Neuronal stem cell (in vitro differentiated cells): ENCODE measurements around the gene SCGB1C1.

Experiments used
- DNase-seq: peaks from one replicate; pipeline ENCODE4 v3.0.0-alpha.2; 2013; ENCODE audit warnings: low spot score
- H2AFZ ChIP-seq: one replicate; pipeline ENCODE4 v1.6.1; 2013; ENCODE audit warnings: mild to moderate bottlenecking, low read length, inconsistent platforms
- H2AK5ac ChIP-seq: 2 replicates; pipeline ENCODE4 v1.6.1; 2013; ENCODE audit warnings: low read depth, mild to moderate bottlenecking, inconsistent platforms, low read length, moderate library complexity, mixed read lengths
- H2BK120ac ChIP-seq: 2 replicates; pipeline ENCODE4 v1.6.1; 2013; ENCODE audit warnings: low read depth, mild to moderate bottlenecking, inconsistent platforms, low read length, moderate library complexity, mixed read lengths
- H2BK12ac ChIP-seq: one replicate; pipeline ENCODE4 v1.6.1; 2013; ENCODE audit warnings: low read length, inconsistent platforms
- H2BK15ac ChIP-seq: 2 replicates; pipeline ENCODE4 v1.6.1; 2013; ENCODE audit warnings: mild to moderate bottlenecking, low read length, inconsistent platforms, mixed read lengths
- H2BK5ac ChIP-seq: one replicate; pipeline ENCODE4 v1.6.1; 2013; ENCODE audit warnings: inconsistent platforms, mild to moderate bottlenecking, low read length, moderate library complexity
- H3K14ac ChIP-seq: one replicate; pipeline ENCODE4 v1.6.1; 2013; ENCODE audit warnings: low read length, inconsistent platforms
- H3K18ac ChIP-seq: 2 replicates; pipeline ENCODE4 v1.6.1; 2013; ENCODE audit warnings: low read length, inconsistent platforms
- H3K23ac ChIP-seq: 2 replicates; pipeline ENCODE4 v1.6.1; 2013; ENCODE audit warnings: low read depth, mild to moderate bottlenecking, mixed read lengths, low read length, inconsistent platforms; ENCODE audit not compliant: poor library complexity
- H3K27ac ChIP-seq: replicated peaks from 3 replicates; pipeline ENCODE4 v1.5.1; 2013; ENCODE audit warnings: low read length, inconsistent platforms
- H3K27me3 ChIP-seq, 3 experiments: 2 replicates each; pipeline ENCODE4 v1.6.1; 2013; ENCODE audit warnings: low read length in 3 of 3, mild to moderate bottlenecking in 2 of 3, inconsistent platforms in 1 of 3, low read depth in 1 of 3, mixed read lengths in 1 of 3, moderate library complexity in 1 of 3; ENCODE audit not compliant: control insufficient read depth in 3 of 3, insufficient read depth in 3 of 3
- H3K36me3 ChIP-seq, 2 donors: replicated peaks in 1 of 2; 2 replicates each; pipeline ENCODE4 v1.6.1; 2013; ENCODE audit warnings: low read length in 2 of 2; ENCODE audit not compliant: control insufficient read depth in 2 of 2, insufficient read depth in 2 of 2
- H3K4ac ChIP-seq: 2 replicates; pipeline ENCODE4 v1.6.1; 2013; ENCODE audit warnings: inconsistent platforms, mild to moderate bottlenecking, low read length, moderate library complexity
- H3K4me1 ChIP-seq, 2 donors: 1 replicate in 1 of 2; 2 replicates in 1 of 2; pipeline ENCODE4 v1.6.1; 2013; ENCODE audit warnings: low read length in 2 of 2, low read depth in 1 of 2; ENCODE audit not compliant: control insufficient read depth in 2 of 2, insufficient read depth in 1 of 2
- H3K4me2 ChIP-seq: one replicate; pipeline ENCODE4 v1.6.1; 2013; ENCODE audit warnings: mild to moderate bottlenecking, low read length, inconsistent platforms; ENCODE audit not compliant: insufficient read depth, poor library complexity, severe bottlenecking
- H3K4me3 ChIP-seq, 2 donors: 2 replicates each; pipeline ENCODE4 v1.5.1; 2013; ENCODE audit warnings: low read length in 2 of 2, mild to moderate bottlenecking in 2 of 2, inconsistent platforms in 1 of 2, moderate library complexity in 1 of 2
- H3K79me1 ChIP-seq: one replicate; pipeline ENCODE4 v1.6.1; 2013; ENCODE audit warnings: low read depth, mild to moderate bottlenecking, inconsistent platforms, low read length, moderate library complexity
- H3K9ac ChIP-seq: one replicate; pipeline ENCODE4 v1.6.1; 2013; ENCODE audit warnings: mild to moderate bottlenecking, low read depth, low read length, inconsistent platforms; ENCODE audit not compliant: poor library complexity
- H3K9me3 ChIP-seq, 2 donors: replicated peaks in 1 of 2; 2 replicates each; pipeline versions ENCODE3 to v1.6.1; 2013; ENCODE audit warnings: low read length in 2 of 2, mild to moderate bottlenecking in 2 of 2, inconsistent platforms in 1 of 2, low read depth in 1 of 2, mixed read lengths in 1 of 2, moderate library complexity in 1 of 2; ENCODE audit not compliant: control insufficient read depth in 2 of 2, insufficient read depth in 1 of 2
- H4K8ac ChIP-seq: one replicate; pipeline ENCODE4 v1.6.1; 2013; ENCODE audit warnings: low read depth, mild to moderate bottlenecking, inconsistent platforms, low read length, moderate library complexity
- H4K91ac ChIP-seq: one replicate; pipeline ENCODE4 v1.6.1; 2013; ENCODE audit warnings: low read length, low read depth, mild to moderate bottlenecking, inconsistent platforms; ENCODE audit not compliant: poor library complexity
- WGBS, 2 donors: extraction: QIAGEN DNeasy Blood & Tissue Kit; methylation state at CpG; one replicate each; pipeline ENCODE4 v1.1.7; 2013; ENCODE audit warnings: missing lambda C conversion rate in 2 of 2, mixed read lengths in 1 of 2; ENCODE audit not compliant: insufficient read length in 2 of 2, insufficient replicate concordance in 1 of 2; ENCODE audit errors: extremely low coverage in 2 of 2; 5-methylcytosine and 5-hydroxymethylcytosine counted together

Gene SCGB1C1

GRCh38 chr11:207863-208180 is 14.9 kb downstream of the SCGB1C1 start:
- peaks cover 15 to 18% of the 10 kb centered on the region in 2 donors for H3K4me1 ChIP-seq

GRCh38 chr11:208181-208916 is 15.5 kb downstream of the SCGB1C1 start:
- Histone ChIP-seq H2BK12ac (no peak overlapping the region), H4K91ac (no peak overlapping the region), H3K27me3 (no peaks in the 10 kb centered on the region), H2AFZ (peak overlapping the region; percentile 85), H3K4me1 (peaks cover 15 to 18% of the 10 kb centered on the region in 2 donors), H2AK5ac (peak overlapping the region; percentile 12), H4K8ac (no peak overlapping the region), H3K18ac (peak overlapping the region; percentile 90), H3K9ac (peak overlapping the region; percentile 97), H2BK120ac (peak overlapping the region; percentile 63), H2BK15ac (no peak overlapping the region), H3K9me3 (no peaks in the 10 kb centered on the region), H3K36me3 (peaks cover 57 to 68% of the 10 kb centered on the region in 2 donors), H3K27ac (peak overlapping the region; percentile 94), H3K4me2 (peak overlapping the region; percentile 91), H3K14ac (no peak overlapping the region), H3K79me1 (peaks cover 33% of the 10 kb centered on the region), H3K4ac (no peak overlapping the region), H3K23ac (peak overlapping the region; percentile 97), H3K4me3 (peak overlapping the region; percentile 89 to 91), H2BK5ac (peak overlapping the region; percentile 85)
- DNase-seq = peak; percentile 78
- WGBS, 2 donors = no CpG with 5 or more reads among the region's 57 CpGs

More at GRCh38 chr11:207863-208180, 14.9 kb downstream of the SCGB1C1 start:
- H2BK120ac ChIP-seq = peak overlapping the region; percentile 63
- peak overlapping the region; percentile 97 for H3K23ac ChIP-seq
- H3K9ac ChIP-seq = peak overlapping the region; percentile 95
- peak overlapping the region; percentile 91 for H3K4me2 ChIP-seq
- peak overlapping the region; percentile 94 for H3K27ac ChIP-seq
- peaks cover 55 to 64% of the 10 kb centered on the region in 2 donors for H3K36me3 ChIP-seq
- H3K4me3 ChIP-seq = peak overlapping the region; percentile 88 to 91
- no peak overlapping the region for H2BK12ac ChIP-seq
- no peaks in the 10 kb centered on the region for H3K9me3 ChIP-seq
- peak overlapping the region; percentile 69 for H2BK15ac ChIP-seq
- no peak overlapping the region for H3K4ac ChIP-seq
- peak overlapping the region; percentile 85 for H2BK5ac ChIP-seq
- peak overlapping the region; percentile 85 for H2AFZ ChIP-seq
- peak overlapping the region; percentile 89 for H3K18ac ChIP-seq
- peak overlapping the region; percentile 12 for H2AK5ac ChIP-seq
- no peak overlapping the region for H4K8ac ChIP-seq
- H4K91ac ChIP-seq = peak overlapping the region; percentile 89
- no CpG with 5 or more reads among the region's 27 CpGs for WGBS, 2 donors
- H3K14ac ChIP-seq = no peak overlapping the region
- DNase-seq = no peak
- no peaks in the 10 kb centered on the region for H3K27me3 ChIP-seq
- H3K79me1 ChIP-seq = peaks cover 33% of the 10 kb centered on the region

- H2AFZ ChIP-seq = peak overlapping the region; percentile 75
- peak overlapping the region; percentile 90 for H3K18ac ChIP-seq
- H3K9ac ChIP-seq = peak overlapping the region; percentile 97
- H4K91ac ChIP-seq = no peak overlapping the region
- H3K23ac ChIP-seq = peak overlapping the region; percentile 87
- H3K4me1 ChIP-seq = peaks cover 15 to 18% of the 10 kb centered on the region in 2 donors
- whole genome bisulfite sequencing, 2 donors = no CpG with 5 or more reads among the region's 26 CpGs
- H2AK5ac ChIP-seq = peak overlapping the region; percentile 64
- H3K4me2 ChIP-seq = peak overlapping the region; percentile 71
- no peak overlapping the region for H3K27ac ChIP-seq
- H3K4me3 ChIP-seq = peak overlapping the region; percentile 89 to 91
- H2BK5ac ChIP-seq = peak overlapping the region; percentile 85
- no peak overlapping the region for H2BK15ac ChIP-seq
- no peaks in the 10 kb centered on the region for H3K27me3 ChIP-seq
- peaks cover 55 to 68% of the 10 kb centered on the region in 2 donors for H3K36me3 ChIP-seq
- peaks cover 32% of the 10 kb centered on the region for H3K79me1 ChIP-seq
- no peak overlapping the region for H4K8ac ChIP-seq
- no peak overlapping the region for H3K4ac ChIP-seq
- no peak overlapping the region for H2BK12ac ChIP-seq
- H2BK120ac ChIP-seq = no peak overlapping the region
- DNase-seq = no peak
- no peaks in the 10 kb centered on the region for H3K9me3 ChIP-seq
- no peak overlapping the region for H3K14ac ChIP-seq
Observed at GRCh38 chr11:208917-209260, 16.0 kb downstream of the SCGB1C1 start.

DNA sequence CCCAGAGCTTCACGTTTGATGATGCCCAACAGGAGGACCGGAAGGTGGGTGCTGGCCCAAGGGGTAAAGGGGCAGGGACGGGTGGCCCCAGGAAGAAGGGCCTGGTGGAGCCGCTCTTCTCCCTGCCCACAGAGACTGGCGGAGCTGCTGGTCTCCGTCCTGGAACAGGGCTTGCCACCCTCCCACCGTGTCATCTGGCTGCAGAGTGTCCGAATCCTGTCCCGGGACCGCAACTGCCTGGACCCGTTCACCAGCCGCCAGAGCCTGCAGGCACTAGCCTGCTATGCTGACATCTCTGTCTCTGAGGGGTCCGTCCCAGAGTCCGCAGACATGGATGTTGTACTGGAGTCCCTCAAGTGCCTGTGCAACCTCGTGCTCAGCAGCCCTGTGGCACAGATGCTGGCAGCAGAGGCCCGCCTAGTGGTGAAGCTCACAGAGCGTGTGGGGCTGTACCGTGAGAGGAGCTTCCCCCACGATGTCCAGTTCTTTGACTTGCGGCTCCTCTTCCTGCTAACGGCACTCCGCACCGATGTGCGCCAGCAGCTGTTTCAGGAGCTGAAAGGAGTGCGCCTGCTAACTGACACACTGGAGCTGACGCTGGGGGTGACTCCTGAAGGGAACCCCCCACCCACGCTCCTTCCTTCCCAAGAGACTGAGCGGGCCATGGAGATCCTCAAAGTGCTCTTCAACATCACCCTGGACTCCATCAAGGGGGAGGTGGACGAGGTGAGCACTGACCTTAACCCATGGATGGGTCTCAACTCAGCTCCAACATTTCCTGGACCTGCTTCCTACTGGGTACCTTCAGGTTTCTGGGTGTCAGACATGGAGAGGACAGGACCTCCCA is 16.6 kb downstream of the SCGB1C1 start:
- Histone ChIP-seq H3K14ac (no peak overlapping the region), H3K18ac (no peak overlapping the region), H3K36me3 (peaks cover 56 to 68% of the 10 kb centered on the region in 2 donors), H3K4me2 (peak overlapping the region; percentile 71), H3K27me3 (no peaks in the 10 kb centered on the region), H2BK120ac (no peak overlapping the region), H3K4me1 (peaks cover 15 to 18% of the 10 kb centered on the region in 2 donors), H3K79me1 (peaks cover 29% of the 10 kb centered on the region), H3K23ac (peak overlapping the region; percentile 22), H3K9me3 (no peaks in the 10 kb centered on the region), H4K8ac (no peak overlapping the region), H2BK12ac (no peak overlapping the region), H4K91ac (no peak overlapping the region), H2AFZ (peak overlapping the region; percentile 75), H2BK15ac (no peak overlapping the region), H3K4ac (no peak overlapping the region), H2BK5ac (peak overlapping the region; percentile 85), H2AK5ac (peak overlapping the region; percentile 64), H3K4me3 (peak overlapping the region; percentile 89 to 91), H3K9ac (peak overlapping the region; percentile 97), H3K27ac (no peak overlapping the region)
- no CpG with 5 or more reads among the region's 29 CpGs for WGBS, 2 donors
- DNase-seq = no peak
